ENCODE data around the gene C3orf22. TPM values are rescaled to one million over a fixed set of nuclear protein-coding genes. Genes with fewer than 3 reads are reported as not detected.

Gene C3orf22
- total RNA-seq, 1 donor from 2014 or later: not detected

DNA sequence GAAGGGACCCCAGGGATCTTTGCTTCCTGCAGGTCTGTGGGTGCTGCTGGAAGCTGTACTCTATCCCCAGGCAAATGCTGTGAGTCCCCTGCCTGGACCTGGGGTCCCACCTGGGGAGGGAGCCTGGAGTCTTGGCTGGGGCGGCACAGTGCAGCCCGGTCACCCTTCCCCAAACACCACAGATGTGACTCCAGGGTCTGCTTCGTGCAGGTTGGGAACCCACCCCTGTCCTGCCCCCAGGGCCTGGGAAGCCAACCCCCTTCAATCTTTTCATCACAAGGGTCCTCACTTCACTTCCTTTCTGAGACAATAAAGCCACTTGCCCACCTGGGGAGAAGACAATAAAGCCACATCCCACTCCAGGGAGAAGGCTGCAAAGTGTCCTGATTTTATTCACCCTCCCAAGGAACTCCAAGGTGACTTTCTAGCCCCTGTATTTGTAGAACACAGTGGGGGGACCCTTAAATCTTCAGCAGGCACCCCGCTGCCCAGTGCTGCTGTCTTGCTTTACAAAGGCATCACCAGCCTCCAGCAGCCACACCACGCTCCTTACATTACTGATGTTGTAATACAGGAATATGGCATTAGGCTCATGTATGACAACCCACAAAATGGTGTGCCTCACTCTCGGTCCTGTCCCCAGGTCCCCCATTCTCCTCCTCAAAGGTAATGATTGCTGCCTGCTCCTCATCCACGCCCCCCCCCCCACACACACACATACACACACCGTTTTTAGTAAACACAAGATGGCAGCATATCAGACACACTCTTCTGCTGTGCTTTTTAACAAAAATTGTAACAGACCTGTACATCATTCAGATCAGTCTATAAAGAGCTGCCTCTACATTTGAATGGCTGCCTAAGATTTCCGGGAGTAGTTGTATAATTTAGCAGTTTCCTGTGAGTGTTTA lies 9.9 kb downstream of the C3orf22 start:
- DNase-seq (peak; percentile 30), ATAC-seq (no peak)
- no peaks in the 10 kb centered on the region for H3K4me1 ChIP-seq
- no peaks in the 10 kb centered on the region for H3K9me3 ChIP-seq
- no peak overlapping the region for H3K4me3 ChIP-seq
- peaks cover 3% of the 10 kb centered on the region for H3K27me3 ChIP-seq (ENCODE audit: low read depth)
- H3K36me3 ChIP-seq: no peaks in the 10 kb centered on the region
- H3K27ac ChIP-seq: no peak overlapping the region
- intact Hi-C loops (cut with DNase I): no loop called here
- TF ChIP-seq, protein P1, sequence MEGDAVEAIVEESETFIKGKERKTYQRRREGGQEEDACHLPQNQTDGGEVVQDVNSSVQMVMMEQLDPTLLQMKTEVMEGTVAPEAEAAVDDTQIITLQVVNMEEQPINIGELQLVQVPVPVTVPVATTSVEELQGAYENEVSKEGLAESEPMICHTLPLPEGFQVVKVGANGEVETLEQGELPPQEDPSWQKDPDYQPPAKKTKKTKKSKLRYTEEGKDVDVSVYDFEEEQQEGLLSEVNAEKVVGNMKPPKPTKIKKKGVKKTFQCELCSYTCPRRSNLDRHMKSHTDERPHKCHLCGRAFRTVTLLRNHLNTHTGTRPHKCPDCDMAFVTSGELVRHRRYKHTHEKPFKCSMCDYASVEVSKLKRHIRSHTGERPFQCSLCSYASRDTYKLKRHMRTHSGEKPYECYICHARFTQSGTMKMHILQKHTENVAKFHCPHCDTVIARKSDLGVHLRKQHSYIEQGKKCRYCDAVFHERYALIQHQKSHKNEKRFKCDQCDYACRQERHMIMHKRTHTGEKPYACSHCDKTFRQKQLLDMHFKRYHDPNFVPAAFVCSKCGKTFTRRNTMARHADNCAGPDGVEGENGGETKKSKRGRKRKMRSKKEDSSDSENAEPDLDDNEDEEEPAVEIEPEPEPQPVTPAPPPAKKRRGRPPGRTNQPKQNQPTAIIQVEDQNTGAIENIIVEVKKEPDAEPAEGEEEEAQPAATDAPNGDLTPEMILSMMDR (IDR thresholded peaks at IDR 0.05): no peak

DNA sequence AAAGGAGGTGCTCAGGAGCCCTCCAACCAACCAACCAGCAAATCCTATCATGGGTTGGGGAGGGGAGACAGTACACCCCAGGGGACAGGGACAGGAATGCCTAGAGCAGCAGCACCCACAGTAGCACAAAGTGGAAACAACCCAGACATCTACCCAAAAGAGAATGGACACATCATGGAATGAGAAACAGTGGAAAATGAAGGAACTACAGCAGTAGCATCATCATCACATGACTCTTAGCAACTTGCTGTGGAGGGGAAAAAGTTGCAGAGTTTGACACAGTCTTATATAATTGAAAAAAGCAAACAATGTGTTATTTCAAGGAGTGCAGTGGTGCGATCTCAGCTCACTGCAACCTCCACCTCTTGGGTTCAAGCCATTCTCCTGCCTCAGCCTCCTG lies 11.0 kb downstream of the C3orf22 start:
- intact Hi-C loops (cut with DNase I): no loop called here
- ATAC-seq (no peak), DNase-seq (no peak)
- H3K4me3 ChIP-seq: no peak overlapping the region
- H3K4me1 ChIP-seq: no peaks in the 10 kb centered on the region
- H3K27ac ChIP-seq: no peak overlapping the region
- no peaks in the 10 kb centered on the region for H3K9me3 ChIP-seq
- no peaks in the 10 kb centered on the region for H3K36me3 ChIP-seq
- peaks cover 7% of the 10 kb centered on the region for H3K27me3 ChIP-seq (ENCODE audit: low read depth)
- TF ChIP-seq, protein P1 (IDR thresholded peaks at IDR 0.05): no peak

DNA sequence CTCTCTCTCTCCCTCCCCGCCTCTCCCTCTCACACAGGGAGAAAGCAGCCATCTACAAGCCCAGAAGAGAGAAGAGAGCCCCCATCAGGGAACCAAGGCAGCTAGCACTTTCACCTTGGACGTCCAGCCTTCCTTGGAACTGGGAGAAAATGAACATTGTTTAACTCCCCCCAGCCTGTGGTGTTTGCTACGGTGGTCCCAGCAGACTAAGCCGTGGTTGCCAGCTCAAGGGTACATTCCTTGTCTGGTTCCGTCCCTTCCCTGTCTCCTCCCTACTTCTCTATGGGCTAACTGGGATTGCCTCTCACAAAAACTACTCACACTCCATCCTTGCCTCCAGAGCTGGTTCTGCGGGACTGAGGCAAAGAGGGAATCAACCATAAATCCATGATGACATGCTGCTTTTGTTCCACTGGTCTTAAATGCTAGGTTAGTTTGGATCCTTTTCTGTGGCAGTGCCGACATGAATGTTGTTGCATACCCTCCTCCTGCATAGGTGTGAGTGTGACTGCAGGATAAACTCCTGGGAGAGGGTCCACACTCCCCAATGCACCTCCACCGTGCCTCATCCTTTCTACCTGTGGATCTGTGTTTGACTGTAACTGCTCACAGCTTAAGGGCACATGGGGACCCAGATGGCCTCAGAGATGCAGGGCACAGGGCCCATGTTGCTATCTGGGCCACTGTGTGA lies 12.0 kb downstream of the C3orf22 start:
- intact Hi-C loops (cut with DNase I): no loop called here
- H3K27ac ChIP-seq: no peak overlapping the region
- no peak for ATAC-seq
- H3K36me3 ChIP-seq: no peaks in the 10 kb centered on the region
- no peaks in the 10 kb centered on the region for H3K4me1 ChIP-seq
- TF ChIP-seq, protein P1 (IDR thresholded peaks at IDR 0.05): no peak
- no peaks in the 10 kb centered on the region for H3K9me3 ChIP-seq
- H3K27me3 ChIP-seq (ENCODE audit: low read depth): peaks cover 18% of the 10 kb centered on the region
- no peak overlapping the region for H3K4me3 ChIP-seq
- peak; percentile 1 for DNase-seq

DNA sequence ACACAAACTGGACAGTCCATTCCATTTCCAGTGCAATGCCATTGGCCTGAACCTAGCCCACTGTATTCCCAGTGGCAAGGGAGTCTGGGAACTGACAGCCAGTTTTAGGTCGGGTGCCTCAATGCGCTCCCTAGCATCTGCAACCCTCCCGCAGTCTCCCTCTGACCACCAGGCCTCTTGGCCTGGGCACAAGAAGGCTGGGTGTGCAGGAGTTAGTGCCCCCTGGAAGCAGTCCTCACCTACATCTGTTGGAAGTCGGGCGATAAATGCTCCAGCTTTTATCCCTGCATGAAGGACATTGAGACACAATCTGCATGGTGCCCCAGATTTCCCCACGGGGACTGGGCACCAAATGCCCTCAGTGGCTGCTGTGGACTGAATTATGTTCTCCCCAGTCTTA lies 12.7 kb downstream of the C3orf22 start:
- intact Hi-C loops (cut with DNase I): no loop called here
- Histone ChIP-seq H3K4me3 (no peak overlapping the region), H3K9me3 (no peaks in the 10 kb centered on the region), H3K27ac (no peak overlapping the region), H3K4me1 (peaks cover under 1% of the 10 kb centered on the region), H3K36me3 (no peaks in the 10 kb centered on the region), H3K27me3 (ENCODE audit: low read depth) (peaks cover 23% of the 10 kb centered on the region)
- TF ChIP-seq, protein P1 (IDR thresholded peaks at IDR 0.05): no peak
- peak; percentile 4 for DNase-seq
- ATAC-seq: no peak

DNA sequence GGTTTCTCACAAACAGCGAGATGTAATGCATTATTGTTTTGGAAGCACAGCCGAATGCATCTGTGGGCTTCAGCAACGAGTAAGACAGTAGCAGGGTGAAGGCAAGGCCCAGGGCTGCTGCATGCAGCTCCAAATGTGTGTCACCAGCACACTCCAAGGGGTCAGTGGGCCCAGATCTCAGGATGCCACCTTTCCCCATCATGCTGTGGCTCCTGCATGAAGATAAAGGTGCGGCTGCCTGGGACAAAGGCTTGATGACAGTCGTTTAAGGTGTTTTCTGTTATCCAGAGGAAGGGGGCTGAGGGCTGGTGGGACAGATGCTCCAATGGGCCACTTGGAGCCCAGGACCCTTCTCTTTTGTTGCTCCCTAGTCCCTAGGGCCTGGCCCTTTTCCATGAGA lies 13.2 kb downstream of the C3orf22 start:
- peaks cover 5% of the 10 kb centered on the region for H3K4me1 ChIP-seq
- no peak for ATAC-seq
- H3K9me3 ChIP-seq: no peaks in the 10 kb centered on the region
- peaks cover 23% of the 10 kb centered on the region for H3K27me3 ChIP-seq (ENCODE audit: low read depth)
- no peak overlapping the region for H3K27ac ChIP-seq
- TF ChIP-seq, protein P1 (IDR thresholded peaks at IDR 0.05): no peak
- intact Hi-C loops (cut with DNase I): no loop called here
- no peaks in the 10 kb centered on the region for H3K36me3 ChIP-seq
- peak; percentile 16 for DNase-seq
- no peak overlapping the region for H3K4me3 ChIP-seq
